Smooth muscle cell (in vitro differentiated cells): ENCODE data around the gene NEK5. TPM values are rescaled to one million over a fixed set of nuclear protein-coding genes. Genes with fewer than 3 reads are reported as not detected.
"Not testable (repeated sequence)": the region's sequence is repeated elsewhere in the genome, so short reads cannot be mapped to it uniquely, and the experiment has no call there.

Experiments
- DNase-seq: peaks from one replicate; lab custom pipeline; 2025; ENCODE audit not compliant: unreplicated experiment; lab: John Stamatoyannopoulos, UW
- H2AFZ ChIP-seq: fragments of 200-600 bp; sonication (generic); 2 replicates; pipeline ENCODE4 v1.6.0; 2016; ENCODE audit warnings: antibody characterized with exemption, low read depth, mild to moderate bottlenecking
- H3F3A ChIP-seq: fragments of 200-600 bp; sonication (generic); 2 replicates; pipeline ENCODE4 v1.6.0; 2017; ENCODE audit warnings: antibody characterized with exemption, low read depth
- H3K27ac ChIP-seq: fragments of 200-600 bp; sonication (generic); 2 replicates; pipeline ENCODE4 v1.5.1; 2016; ENCODE audit warnings: low read depth, mild to moderate bottlenecking
- H3K27me3 ChIP-seq: fragments of 200-600 bp; sonication (generic); 2 replicates; pipeline ENCODE4 v1.6.1; 2016; ENCODE audit warnings: low read depth, mild to moderate bottlenecking
- H3K36me3 ChIP-seq: fragments of 200-600 bp; sonication (generic); 2 replicates; pipeline ENCODE4 v1.5.1; 2016; ENCODE audit warnings: low read depth
- H3K4me1 ChIP-seq: fragments of 200-600 bp; sonication (generic); 2 replicates; pipeline ENCODE4 v1.5.1; 2016; ENCODE audit warnings: low read depth
- H3K4me2 ChIP-seq: fragments of 200-600 bp; sonication (generic); 2 replicates; pipeline ENCODE4 v1.6.0; 2016; ENCODE audit warnings: mild to moderate bottlenecking
- H3K4me3 ChIP-seq: fragments of 200-600 bp; sonication (generic); 2 replicates; pipeline ENCODE4 v1.5.1; 2016; ENCODE audit warnings: mild to moderate bottlenecking
- H3K79me2 ChIP-seq: fragments of 200-600 bp; sonication (generic); 2 replicates; pipeline ENCODE4 v1.6.0; 2016; ENCODE audit warnings: low read depth, mild to moderate bottlenecking
- H3K9ac ChIP-seq: fragments of 200-600 bp; sonication (generic); 2 replicates; pipeline ENCODE4 v1.6.0; 2016; ENCODE audit warnings: low read depth
- H3K9me3 ChIP-seq: fragments of 200-600 bp; sonication (generic); replicated peaks from 2 replicates; pipeline ENCODE4 v1.5.1; 2016; ENCODE audit warnings: low read depth
- H4K20me1 ChIP-seq: fragments of 200-600 bp; sonication (generic); 2 replicates; pipeline ENCODE4 v1.6.0; 2016; ENCODE audit warnings: low read depth
- WGBS: methylation state at CpG from one replicate; pipeline ENCODE4 v1.1.7; 2016; ENCODE audit warnings: low lambda C conversion rate; 5-methylcytosine and 5-hydroxymethylcytosine counted together
- polyA plus RNA-seq: library from polyadenylated mRNA; unstranded; fragments of >200 nt; fragmentation: Nextera tagmentation; extraction: Ambion mirVana; gene quantifications from 2 replicates; pipeline ENCODE4 v1.2.1, GENCODE V29; 2016
- total RNA-seq: library from RNA; depleted of rRNA; stranded (reverse); fragments of >200 nt; gene quantifications from 2 replicates; pipeline ENCODE4 v1.2.3, GENCODE V29; 2014
- TF ChIP-seq, protein P1 (sequence below): fragments of 200-600 bp; sonication (generic); IDR thresholded peaks from 2 replicates; pipeline ENCODE4 v1.5.1; 2017; ENCODE audit warnings: borderline replicate concordance, mild to moderate bottlenecking, antibody characterized with exemption; ENCODE audit not compliant: insufficient read depth, poor library complexity, severe bottlenecking

NEK5 gene
- total and polyA plus RNA-seq, 2 experiments from 2014 or later, result 0.04 to 0.29 TPM

DNA sequence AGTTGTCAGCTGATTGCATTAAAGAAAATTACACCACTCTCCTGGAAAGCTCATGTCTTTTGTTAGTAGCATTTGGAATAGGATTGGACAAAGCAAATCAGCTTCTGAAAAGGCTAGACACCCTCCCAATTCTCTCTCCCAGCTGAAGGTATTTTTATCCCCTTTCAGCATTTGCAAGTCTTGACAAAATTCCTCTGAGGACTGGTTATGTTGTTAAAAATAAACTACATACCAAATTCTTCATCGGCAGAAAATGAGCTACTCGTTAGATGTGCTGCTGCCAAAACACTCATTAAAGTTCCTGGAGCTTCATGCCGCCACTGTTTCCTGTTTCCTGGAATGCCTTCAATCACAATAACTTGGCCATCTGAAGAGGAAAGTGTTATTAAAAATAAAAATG is 67.3 kb downstream of the NEK5 start:
- 42% methylated on average over 3 of the region's 3 CpGs for WGBS
- H3K36me3 ChIP-seq, result no peaks in the 10 kb centered on the region
- H3K9ac ChIP-seq, result no peak overlapping the region
- peaks cover 4% of the 10 kb centered on the region for H3K9me3 ChIP-seq
- H3K27ac ChIP-seq, result peak overlapping the region; percentile 6
- no peak for DNase-seq
- H3F3A ChIP-seq, result no peaks in the 10 kb centered on the region
- TF ChIP-seq, protein P1, sequence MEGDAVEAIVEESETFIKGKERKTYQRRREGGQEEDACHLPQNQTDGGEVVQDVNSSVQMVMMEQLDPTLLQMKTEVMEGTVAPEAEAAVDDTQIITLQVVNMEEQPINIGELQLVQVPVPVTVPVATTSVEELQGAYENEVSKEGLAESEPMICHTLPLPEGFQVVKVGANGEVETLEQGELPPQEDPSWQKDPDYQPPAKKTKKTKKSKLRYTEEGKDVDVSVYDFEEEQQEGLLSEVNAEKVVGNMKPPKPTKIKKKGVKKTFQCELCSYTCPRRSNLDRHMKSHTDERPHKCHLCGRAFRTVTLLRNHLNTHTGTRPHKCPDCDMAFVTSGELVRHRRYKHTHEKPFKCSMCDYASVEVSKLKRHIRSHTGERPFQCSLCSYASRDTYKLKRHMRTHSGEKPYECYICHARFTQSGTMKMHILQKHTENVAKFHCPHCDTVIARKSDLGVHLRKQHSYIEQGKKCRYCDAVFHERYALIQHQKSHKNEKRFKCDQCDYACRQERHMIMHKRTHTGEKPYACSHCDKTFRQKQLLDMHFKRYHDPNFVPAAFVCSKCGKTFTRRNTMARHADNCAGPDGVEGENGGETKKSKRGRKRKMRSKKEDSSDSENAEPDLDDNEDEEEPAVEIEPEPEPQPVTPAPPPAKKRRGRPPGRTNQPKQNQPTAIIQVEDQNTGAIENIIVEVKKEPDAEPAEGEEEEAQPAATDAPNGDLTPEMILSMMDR, result no peak
- no peak overlapping the region for H3K4me3 ChIP-seq
- H4K20me1 ChIP-seq, result no peaks in the 10 kb centered on the region
- no peaks in the 10 kb centered on the region for H3K27me3 ChIP-seq
- H3K4me2 ChIP-seq, result peak overlapping the region; percentile 46
- H3K79me2 ChIP-seq, result no peaks in the 10 kb centered on the region
- H3K4me1 ChIP-seq, result no peaks in the 10 kb centered on the region
- H2AFZ ChIP-seq, result peak overlapping the region; percentile 75

DNA sequence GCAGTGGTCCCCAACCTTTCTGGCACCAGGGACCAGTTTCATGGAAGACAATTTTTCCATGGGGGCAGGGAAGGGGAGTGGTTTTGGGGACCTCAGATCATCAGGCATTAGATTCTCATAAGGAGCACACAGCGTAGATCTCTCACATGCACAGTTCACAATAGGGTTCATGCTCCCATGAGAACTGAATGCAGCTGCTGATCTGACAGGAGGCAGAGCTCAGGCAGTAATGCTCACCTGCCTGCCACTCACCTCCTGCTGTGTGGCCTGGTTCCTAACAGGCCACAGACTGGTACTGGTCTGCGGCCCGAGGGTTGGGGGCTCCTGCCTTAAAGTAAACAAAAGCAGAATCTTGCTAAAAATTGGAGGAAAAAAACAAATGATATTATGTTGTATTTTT is 67.8 kb downstream of the NEK5 start:
- WGBS, result 98% methylated on average over 3 of the region's 3 CpGs
- H3K27me3 ChIP-seq, H2AFZ ChIP-seq, H3K27ac ChIP-seq, H3F3A ChIP-seq, H3K4me3 ChIP-seq, DNase-seq, H3K9ac ChIP-seq, H3K9me3 ChIP-seq, H4K20me1 ChIP-seq, H3K4me1 ChIP-seq, H3K36me3 ChIP-seq, H3K79me2 ChIP-seq: not testable (repeated sequence)
- H3K4me2 ChIP-seq, result peak overlapping the region; percentile 46

DNA sequence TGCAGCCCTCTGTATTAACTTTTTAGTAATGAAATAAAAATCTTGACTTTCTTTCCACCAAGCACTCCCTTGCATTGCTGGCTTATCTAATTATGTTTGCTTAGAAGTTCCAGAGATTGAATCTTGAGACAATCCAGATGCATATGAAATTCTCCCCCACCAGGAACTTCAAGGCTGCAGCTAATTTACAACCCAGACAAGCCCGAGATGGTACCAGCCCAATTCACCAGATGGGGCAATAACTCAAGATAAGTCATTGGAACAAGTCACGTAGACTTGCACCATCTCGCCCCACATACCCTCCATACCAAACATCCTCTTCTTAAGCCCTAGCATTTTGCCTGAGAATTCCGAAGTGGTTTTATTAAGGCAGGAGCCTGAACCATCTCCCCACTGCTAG is 75.4 kb downstream of the NEK5 start:
- DNase-seq, result no peak
- H2AFZ ChIP-seq, result no peak overlapping the region
- H3K9ac ChIP-seq, result no peak overlapping the region
- H3F3A ChIP-seq, result no peaks in the 10 kb centered on the region
- no peaks in the 10 kb centered on the region for H3K9me3 ChIP-seq
- H3K4me1 ChIP-seq, result no peaks in the 10 kb centered on the region
- H3K27me3 ChIP-seq, result no peaks in the 10 kb centered on the region
- peak overlapping the region; percentile 25 for H3K27ac ChIP-seq
- 10% methylated on average over 4 of the region's 4 CpGs for WGBS
- peak overlapping the region; percentile 73 for H3K4me2 ChIP-seq
- H3K36me3 ChIP-seq, result no peaks in the 10 kb centered on the region
- H4K20me1 ChIP-seq, result no peaks in the 10 kb centered on the region
- TF ChIP-seq, protein P1, result no peak
- no peak overlapping the region for H3K4me3 ChIP-seq
- H3K79me2 ChIP-seq, result no peaks in the 10 kb centered on the region

DNA sequence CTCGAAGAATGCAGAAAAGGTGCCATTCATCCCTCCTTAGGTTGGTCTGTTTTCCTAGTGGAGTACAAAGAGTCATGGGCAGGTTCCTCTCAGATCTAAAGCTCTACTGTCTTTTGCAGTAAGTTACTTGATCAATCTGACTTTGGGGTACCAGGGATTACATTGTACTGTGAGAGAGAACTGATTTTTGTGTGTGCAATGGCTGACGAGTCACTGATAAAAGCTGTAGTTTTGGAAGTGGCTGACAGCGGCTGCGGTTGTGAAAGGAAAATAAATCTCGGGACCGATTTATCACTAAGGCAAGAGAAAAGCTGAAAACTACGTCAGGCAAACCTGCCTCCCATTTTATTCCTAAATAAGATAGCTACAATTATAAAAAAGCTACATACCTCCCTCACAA is 77.5 kb downstream of the NEK5 start:
- Histone ChIP-seq H2AFZ (peak overlapping the region; percentile 75), H3K79me2 (no peaks in the 10 kb centered on the region), H3K27ac (no peak overlapping the region), H4K20me1 (no peaks in the 10 kb centered on the region), H3F3A (no peaks in the 10 kb centered on the region), H3K4me2 (peak overlapping the region; percentile 73), H3K9me3 (no peaks in the 10 kb centered on the region), H3K27me3 (no peaks in the 10 kb centered on the region), H3K4me1 (no peaks in the 10 kb centered on the region), H3K36me3 (no peaks in the 10 kb centered on the region), H3K9ac (no peak overlapping the region), H3K4me3 (no peak overlapping the region)
- TF ChIP-seq, protein P1, result no peak
- 44% methylated on average over 7 of the region's 7 CpGs for WGBS
- DNase-seq, result no peak
